Mammary epithelial cell (primary cell): ENCODE results near the gene CRIP1.
A peak's percentile ranks its signal among the peaks of the same experiment; 100 is the strongest.

Experiments used
- EZH2 ChIP-seq: IDR thresholded peaks from 2 replicates; pipeline ENCODE4 v1.6.1; 2012; ENCODE audit warnings: low read length, inconsistent platforms, borderline replicate concordance
- TF ChIP-seq, protein P1 (sequence below), 2 donors: IDR thresholded peaks in 1 of 2; conservative IDR thresholded peaks in 1 of 2; 2 replicates each; pipeline ENCODE4 v1.5.1; 2011 to 2012; ENCODE audit warnings: inconsistent platforms in 2 of 2, low read length in 2 of 2, mild to moderate bottlenecking in 2 of 2, control low read depth in 1 of 2, low read depth in 1 of 2; ENCODE audit not compliant: insufficient read depth in 1 of 2; ENCODE audit errors: extremely low read depth in 1 of 2

DNA sequence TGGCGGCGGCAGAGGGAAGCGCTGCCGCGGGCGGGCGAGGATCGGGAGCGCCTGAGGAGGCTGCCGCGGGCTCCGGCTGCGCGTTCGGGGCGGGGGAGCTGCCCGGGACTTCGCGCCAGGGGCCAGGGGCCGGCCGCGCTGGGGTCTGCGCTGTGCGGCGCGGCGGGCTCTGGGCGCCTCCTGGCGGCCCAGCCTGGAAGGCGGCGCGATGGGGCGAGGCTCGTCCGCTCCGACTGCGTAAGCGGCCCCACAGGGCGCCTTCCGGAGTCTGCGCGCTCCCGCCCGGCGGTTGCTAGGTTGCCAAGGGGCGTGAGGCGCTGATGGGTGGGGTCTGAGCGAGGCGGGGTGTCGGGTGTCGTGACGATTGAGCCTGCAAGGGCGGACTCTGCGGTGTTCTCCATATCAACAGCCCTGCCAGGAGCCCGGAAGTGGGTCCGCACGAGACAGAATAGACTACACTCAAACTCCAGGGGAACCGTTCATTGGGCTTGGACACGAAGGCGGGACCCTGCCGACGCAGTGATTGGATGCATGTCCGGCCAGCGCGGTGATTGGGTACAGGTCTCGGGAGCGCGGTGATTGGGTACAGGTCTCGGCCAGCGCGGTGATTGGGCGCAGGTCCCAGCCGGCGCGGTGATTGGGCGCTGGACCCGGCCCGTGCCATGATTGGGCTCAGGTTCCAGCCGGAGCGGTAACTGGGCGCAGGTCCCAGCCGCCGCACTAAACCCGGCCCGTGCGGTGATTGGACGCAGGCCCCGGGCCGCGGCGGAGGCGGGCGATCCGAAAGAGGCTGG lies 4.1 kb downstream of the CRIP1 start, which contains the start of gene TEDC1:
- TF ChIP-seq, protein P1, sequence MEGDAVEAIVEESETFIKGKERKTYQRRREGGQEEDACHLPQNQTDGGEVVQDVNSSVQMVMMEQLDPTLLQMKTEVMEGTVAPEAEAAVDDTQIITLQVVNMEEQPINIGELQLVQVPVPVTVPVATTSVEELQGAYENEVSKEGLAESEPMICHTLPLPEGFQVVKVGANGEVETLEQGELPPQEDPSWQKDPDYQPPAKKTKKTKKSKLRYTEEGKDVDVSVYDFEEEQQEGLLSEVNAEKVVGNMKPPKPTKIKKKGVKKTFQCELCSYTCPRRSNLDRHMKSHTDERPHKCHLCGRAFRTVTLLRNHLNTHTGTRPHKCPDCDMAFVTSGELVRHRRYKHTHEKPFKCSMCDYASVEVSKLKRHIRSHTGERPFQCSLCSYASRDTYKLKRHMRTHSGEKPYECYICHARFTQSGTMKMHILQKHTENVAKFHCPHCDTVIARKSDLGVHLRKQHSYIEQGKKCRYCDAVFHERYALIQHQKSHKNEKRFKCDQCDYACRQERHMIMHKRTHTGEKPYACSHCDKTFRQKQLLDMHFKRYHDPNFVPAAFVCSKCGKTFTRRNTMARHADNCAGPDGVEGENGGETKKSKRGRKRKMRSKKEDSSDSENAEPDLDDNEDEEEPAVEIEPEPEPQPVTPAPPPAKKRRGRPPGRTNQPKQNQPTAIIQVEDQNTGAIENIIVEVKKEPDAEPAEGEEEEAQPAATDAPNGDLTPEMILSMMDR (conservative IDR thresholded peaks at IDR 0.05 in 1 of 2, IDR thresholded peaks at IDR 0.05 in 1 of 2; ENCODE audit: extremely low read depth in 1 of 2, insufficient read depth in 1 of 2, low read depth in 1 of 2, low read length in 2 of 2) = peak; percentile 51 to 65
- TF ChIP-seq EZH2 = no peak
